Retinal pigment epithelial cell (primary cell): ENCODE measurements around the gene GPHB5.

Experiments used
- DNase-seq: peaks from one replicate; pipeline ENCODE4 v3.0.0-alpha.2; 2010; ENCODE audit warnings: low read depth
- H3K4me3 ChIP-seq: 2 replicates; pipeline ENCODE4 v1.5.1; 2011; ENCODE audit warnings: mild to moderate bottlenecking, low read length, control low read depth, moderate library complexity
- CTCF ChIP-seq: conservative IDR thresholded peaks from 2 replicates; pipeline ENCODE4 v1.5.1; 2011; ENCODE audit warnings: low read depth, low read length, control low read depth, inconsistent platforms

The GPHB5 gene

GRCh38 chr14:63295231-63295685 lies 23.5 kb downstream of the GPHB5 start:
- no peak for TF ChIP-seq CTCF
- no peak overlapping the region for H3K4me3 ChIP-seq
- no peak for DNase-seq

DNA sequence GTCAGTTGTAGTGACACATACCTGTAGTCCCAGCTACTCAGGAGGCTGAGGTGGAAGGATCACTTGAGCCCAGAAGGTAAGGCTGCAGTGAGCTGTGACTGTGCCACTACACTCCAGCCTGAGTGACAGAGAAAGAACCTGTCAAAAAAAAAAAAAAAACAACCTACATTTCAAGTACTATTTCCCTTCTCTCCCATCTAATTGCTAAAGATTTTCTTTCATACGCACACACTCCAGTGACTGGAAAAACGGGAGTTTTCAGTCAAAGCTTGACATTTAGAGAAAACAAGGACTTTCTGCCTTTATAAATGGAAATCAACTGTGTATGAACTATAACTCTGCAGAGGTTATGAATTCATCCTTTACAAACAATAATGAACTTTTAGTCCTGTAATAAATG lies 25.9 kb downstream of the GPHB5 start:
- TF ChIP-seq CTCF: no peak
- DNase-seq: no peak

DNA sequence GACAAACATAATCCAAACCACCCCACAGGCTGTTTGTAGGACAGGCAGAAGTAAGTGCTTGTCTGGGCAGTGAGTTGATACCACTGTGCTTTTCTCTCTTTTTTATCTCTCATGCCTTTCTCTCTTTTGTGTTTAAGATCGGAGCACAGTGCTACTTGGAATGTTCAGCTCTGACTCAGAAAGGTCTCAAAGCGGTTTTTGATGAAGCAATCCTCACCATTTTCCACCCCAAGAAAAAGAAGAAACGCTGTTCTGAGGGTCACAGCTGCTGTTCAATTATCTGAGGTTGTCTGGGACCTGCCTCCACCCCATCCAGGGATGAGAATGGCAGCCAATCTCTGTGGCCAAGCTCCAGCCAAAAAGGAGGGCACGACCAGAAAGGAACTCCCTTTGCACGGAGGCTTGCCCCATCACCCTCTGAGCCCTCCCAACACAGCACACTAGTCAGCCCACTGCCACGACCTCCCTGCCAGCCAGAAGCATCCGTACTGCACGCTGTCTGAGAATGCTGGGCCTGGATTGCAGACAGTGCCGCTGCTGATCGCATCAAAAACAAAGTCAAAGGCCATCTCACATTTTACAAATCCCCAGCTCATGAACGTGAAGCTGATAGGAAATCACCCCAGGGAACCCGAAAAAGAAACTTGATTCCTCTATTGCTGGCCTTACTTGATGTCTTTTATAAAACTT lies 27.8 kb downstream of the GPHB5 start:
- DNase-seq: no peak
- H3K4me3 ChIP-seq: no peak overlapping the region
- TF ChIP-seq CTCF: no peak

More for the DNA sequence above, 25.9 kb downstream of the GPHB5 start:
- no peak overlapping the region for H3K4me3 ChIP-seq

GRCh38 chr14:63288853-63289252 lies 29.9 kb downstream of the GPHB5 start:
- DNase-seq: no peak
- H3K4me3 ChIP-seq: no peak overlapping the region
- TF ChIP-seq CTCF: no peak

DNA sequence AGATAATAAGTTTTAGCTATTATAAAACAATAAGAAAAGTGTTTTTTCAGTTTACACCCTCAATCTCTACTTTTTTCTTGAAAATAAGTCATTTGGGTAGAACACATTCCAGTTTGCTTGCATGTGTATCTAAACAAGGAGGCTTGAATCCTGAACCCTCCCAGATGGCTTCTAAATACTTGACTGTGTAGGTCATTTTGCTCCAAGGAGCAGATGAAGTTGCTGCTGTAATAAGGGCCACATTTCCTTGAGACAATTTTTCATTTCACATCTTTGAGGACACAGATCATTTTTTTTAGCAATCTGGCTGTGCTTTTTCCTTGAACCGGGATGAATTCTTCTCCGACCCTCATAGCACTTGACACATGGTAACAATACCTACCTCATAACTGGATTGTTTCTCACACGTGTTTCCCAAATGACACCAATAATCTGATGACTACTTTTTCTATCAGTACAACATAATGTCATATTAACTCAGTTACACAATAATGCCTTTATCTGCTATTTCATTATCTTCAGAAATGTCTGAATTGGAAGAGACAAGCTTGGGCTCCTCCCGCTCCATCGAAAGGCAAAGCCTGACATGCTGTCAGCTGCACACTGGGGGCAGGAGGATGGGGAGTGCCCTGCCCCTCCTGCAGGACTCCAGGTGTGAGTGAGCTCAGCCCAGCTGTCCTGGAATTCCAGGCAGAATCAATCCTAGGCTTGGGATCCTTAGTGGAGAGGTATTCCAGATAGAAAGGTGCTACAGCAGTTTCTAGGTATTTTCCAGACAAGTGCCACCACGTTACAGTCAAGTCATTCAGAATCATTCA lies 30.9 kb downstream of the GPHB5 start:
- TF ChIP-seq CTCF: no peak
- no peak overlapping the region for H3K4me3 ChIP-seq
- DNase-seq: no peak

DNA sequence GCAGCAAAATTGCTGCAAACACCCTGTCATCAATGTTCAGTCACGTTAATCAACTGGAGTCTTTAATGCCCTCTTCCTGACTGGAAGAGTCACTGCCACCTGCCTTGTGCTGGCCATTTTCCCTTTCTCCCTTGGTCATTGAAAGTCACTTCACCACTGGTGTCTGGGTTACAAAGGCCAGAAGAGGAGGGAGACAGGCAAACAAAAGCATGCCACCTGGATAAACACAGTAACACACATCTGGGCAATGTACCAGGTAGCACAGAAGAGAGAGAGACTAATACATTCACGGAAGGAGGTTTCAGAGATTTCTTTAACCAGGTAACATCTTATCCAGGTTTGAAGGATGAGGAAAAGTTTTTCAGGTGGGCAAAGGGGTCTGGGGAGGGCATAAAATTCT lies 32.7 kb downstream of the GPHB5 start:
- no peak overlapping the region for H3K4me3 ChIP-seq
- DNase-seq: no peak
- TF ChIP-seq CTCF: no peak

DNA sequence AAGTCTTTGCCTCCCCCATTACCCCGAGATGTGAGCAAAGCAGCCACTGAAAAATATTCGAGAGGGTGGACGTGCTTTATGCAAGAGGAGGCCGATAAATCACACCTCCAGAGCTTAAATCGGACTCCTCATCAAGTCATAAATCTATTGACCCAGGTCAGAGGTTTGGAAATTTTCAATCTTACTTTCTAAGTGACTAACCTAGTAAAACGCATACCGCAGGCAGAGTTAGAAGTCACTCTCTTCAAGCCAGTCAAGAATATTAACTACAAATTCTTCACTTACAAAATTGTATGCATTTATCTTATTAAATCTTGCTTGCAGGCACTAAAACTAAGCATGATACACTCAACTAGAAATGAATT lies 34.9 kb downstream of the GPHB5 start:
- no peak for TF ChIP-seq CTCF
- no peak for DNase-seq
- H3K4me3 ChIP-seq: no peak overlapping the region
